NCI-H446 treated with DMSO at 0.1 percent for 48 hours (cell line): ENCODE data around the gene CUX1.

Experiments
- DNase-seq: peaks from one replicate; lab custom pipeline; 2025; lab: John Stamatoyannopoulos, UW

The CUX1 gene

GRCh38 chr7:102073931-102074880 is 256.8 kb downstream of the CUX1 start:
- DNase-seq = no peak

GRCh38 chr7:102075126-102075525 is 257.7 kb downstream of the CUX1 start:
- DNase-seq = no peak

GRCh38 chr7:102075553-102076135 is 258.2 kb downstream of the CUX1 start:
- no peak for DNase-seq

- DNase-seq = no peak
Measured at GRCh38 chr7:102077081-102077480, 259.7 kb downstream of the CUX1 start.

GRCh38 chr7:102079140-102080018 is 262.0 kb downstream of the CUX1 start:
- no peak for DNase-seq

- no peak for DNase-seq
Measured at GRCh38 chr7:102080019-102080433, 262.6 kb downstream of the CUX1 start.

- no peak for DNase-seq
Measured at GRCh38 chr7:102080434-102081243, 263.2 kb downstream of the CUX1 start.

GRCh38 chr7:102081244-102081627 is 263.8 kb downstream of the CUX1 start:
- no peak for DNase-seq

GRCh38 chr7:102082693-102083368 is 265.4 kb downstream of the CUX1 start:
- DNase-seq = no peak

GRCh38 chr7:102085218-102085772 is 267.9 kb downstream of the CUX1 start:
- DNase-seq = no peak

GRCh38 chr7:102089175-102090098 is 272.0 kb downstream of the CUX1 start:
- DNase-seq = no peak

GRCh38 chr7:102093599-102094315 is 276.3 kb downstream of the CUX1 start:
- no peak for DNase-seq

GRCh38 chr7:102094316-102094650 is 276.9 kb downstream of the CUX1 start:
- no peak for DNase-seq

GRCh38 chr7:102095321-102096011 is 278.0 kb downstream of the CUX1 start:
- no peak for DNase-seq

- no peak for DNase-seq
Measured at GRCh38 chr7:102096012-102096332, 278.5 kb downstream of the CUX1 start.

- no peak for DNase-seq
Measured at GRCh38 chr7:102096706-102097427, 279.4 kb downstream of the CUX1 start.

GRCh38 chr7:102097601-102098161 is 280.3 kb downstream of the CUX1 start:
- no peak for DNase-seq

GRCh38 chr7:102098986-102099385 is 281.6 kb downstream of the CUX1 start:
- DNase-seq = no peak
